Measurements from ENCODE around the gene RXFP2. TPM values are rescaled to one million over a fixed set of nuclear protein-coding genes. Genes with fewer than 3 reads are reported as not detected.

The RXFP2 gene
- total RNA-seq, 5 donors from 2014 or later (not counting 1 experiment from before 2014, with no cell fraction given), result not detected

GRCh38 chr13:31848621-31849020 lies 109.3 kb downstream of the RXFP2 start:
- POLR2A ChIA-PET, result no interaction called here
- H3K9me3 Mint-ChIP-seq, result no peaks in the 10 kb centered on the region
- WGBS (ENCODE audit: insufficient coverage), result 94% methylated on average over 2 of the region's 7 CpGs
- DNase-seq (no peak), ATAC-seq (replicated peaks in 1 of 4) (no peak)
- no peaks in the 10 kb centered on the region for H3K36me3 ChIP-seq (ENCODE audit: control insufficient read depth in 2 of 2, extremely low read depth in 1 of 2, insufficient read depth in 1 of 2, low read length in 1 of 2)
- no peak overlapping the region for H3K4me3 ChIP-seq (ENCODE audit: control insufficient read depth in 1 of 2, extremely low read depth in 1 of 2, low read length in 1 of 2)
- no peak overlapping the region for H3K27ac Mint-ChIP-seq
- peaks cover 4 to 35% (median 13%) of the 10 kb centered on the region in 3 donors for H3K4me1 Mint-ChIP-seq
- no peaks in the 10 kb centered on the region for H3K9me3 ChIP-seq
- H3K27ac ChIP-seq (ENCODE audit: low read length), result no peak overlapping the region
- peaks cover 4 to 8% of the 10 kb centered on the region in 2 experiments for H3K4me1 ChIP-seq (ENCODE audit: control insufficient read depth in 1 of 2, extremely low read depth in 1 of 2, insufficient read depth in 2 of 2, low read length in 2 of 2)
- peaks cover 4 to 12% of the 10 kb centered on the region in 2 experiments for H3K27me3 ChIP-seq (replicated peaks in 1 of 2; ENCODE audit: control insufficient read depth in 2 of 2, extremely low read depth in 1 of 2, insufficient read depth in 2 of 2, low read length in 1 of 2)
- CTCF ChIA-PET, result no interaction called here
- H3K36me3 Mint-ChIP-seq, result no peaks in the 10 kb centered on the region
- peaks cover 33 to 40% of the 10 kb centered on the region in 2 donors for H3K27me3 Mint-ChIP-seq
- H3K4me3 Mint-ChIP-seq, result peak overlapping the region in 1 of 3 donors; percentile 65

- WGBS (ENCODE audit: insufficient coverage), result no CpG with 5 or more reads among the region's 4 CpGs
- Mint-ChIP-seq H3K4me3 (no peak overlapping the region), H3K27me3 (peaks cover 31 to 35% of the 10 kb centered on the region in 2 donors)
Observed at GRCh38 chr13:31849206-31849605, 109.9 kb downstream of the RXFP2 start.

GRCh38 chr13:31850041-31850555 lies 110.8 kb downstream of the RXFP2 start:
- no peak overlapping the region for H3K4me3 ChIP-seq (ENCODE audit: control insufficient read depth in 1 of 2, extremely low read depth in 1 of 2, low read length in 1 of 2)
- no peaks in the 10 kb centered on the region for H3K9me3 ChIP-seq
- H3K4me1 ChIP-seq (ENCODE audit: control insufficient read depth in 1 of 2, extremely low read depth in 1 of 2, insufficient read depth in 2 of 2, low read length in 2 of 2), result peaks cover 4 to 8% of the 10 kb centered on the region in 2 experiments
- ChIA-PET POLR2A (no interaction called here), CTCF (no interaction called here)
- Mint-ChIP-seq H3K9me3 (no peaks in the 10 kb centered on the region), H3K4me3 (no peak overlapping the region), H3K36me3 (no peaks in the 10 kb centered on the region), H3K27ac (no peak overlapping the region), H3K4me1 (peaks cover 4 to 30% (median 12%) of the 10 kb centered on the region in 3 donors), H3K27me3 (peaks cover 24 to 28% of the 10 kb centered on the region in 2 donors)
- peaks cover 0 to 12% of the 10 kb centered on the region in 2 experiments for H3K27me3 ChIP-seq (replicated peaks in 1 of 2; ENCODE audit: control insufficient read depth in 2 of 2, extremely low read depth in 1 of 2, insufficient read depth in 2 of 2, low read length in 1 of 2)
- H3K36me3 ChIP-seq (ENCODE audit: control insufficient read depth in 2 of 2, extremely low read depth in 1 of 2, insufficient read depth in 1 of 2, low read length in 1 of 2), result no peaks in the 10 kb centered on the region
- WGBS (ENCODE audit: insufficient coverage), result 100% methylated on average over 1 of the region's 5 CpGs
- no peak overlapping the region for H3K27ac ChIP-seq (ENCODE audit: low read length)
- ATAC-seq (replicated peaks in 1 of 4) (no peak), DNase-seq (no peak)

More at GRCh38 chr13:31849206-31849605, 109.9 kb downstream of the RXFP2 start:
- ATAC-seq (replicated peaks in 1 of 4) (no peak), DNase-seq (no peak)
- POLR2A ChIA-PET, result no interaction called here
- Mint-ChIP-seq H3K36me3 (no peaks in the 10 kb centered on the region), H3K4me1 (peaks cover 4 to 35% (median 13%) of the 10 kb centered on the region in 3 donors), H3K9me3 (no peaks in the 10 kb centered on the region), H3K27ac (no peak overlapping the region)
- H3K36me3 ChIP-seq (ENCODE audit: control insufficient read depth in 2 of 2, extremely low read depth in 1 of 2, insufficient read depth in 1 of 2, low read length in 1 of 2), result no peaks in the 10 kb centered on the region
- no peak overlapping the region for H3K27ac ChIP-seq (ENCODE audit: low read length)
- H3K27me3 ChIP-seq (replicated peaks in 1 of 2; ENCODE audit: control insufficient read depth in 2 of 2, extremely low read depth in 1 of 2, insufficient read depth in 2 of 2, low read length in 1 of 2), result peaks cover 2 to 12% of the 10 kb centered on the region in 2 experiments
- H3K4me3 ChIP-seq (ENCODE audit: control insufficient read depth in 1 of 2, extremely low read depth in 1 of 2, low read length in 1 of 2), result no peak overlapping the region
- CTCF ChIA-PET, result no interaction called here
- H3K9me3 ChIP-seq, result no peaks in the 10 kb centered on the region
- H3K4me1 ChIP-seq (ENCODE audit: control insufficient read depth in 1 of 2, extremely low read depth in 1 of 2, insufficient read depth in 2 of 2, low read length in 2 of 2), result peaks cover 4 to 8% of the 10 kb centered on the region in 2 experiments

GRCh38 chr13:31851216-31851615 lies 111.9 kb downstream of the RXFP2 start:
- Histone ChIP-seq H3K4me1 (ENCODE audit: control insufficient read depth in 1 of 2, extremely low read depth in 1 of 2, insufficient read depth in 2 of 2, low read length in 2 of 2) (peaks cover 2 to 6% of the 10 kb centered on the region in 2 experiments), H3K4me3 (ENCODE audit: control insufficient read depth in 1 of 2, extremely low read depth in 1 of 2, low read length in 1 of 2) (no peak overlapping the region), H3K36me3 (ENCODE audit: control insufficient read depth in 2 of 2, extremely low read depth in 1 of 2, insufficient read depth in 1 of 2, low read length in 1 of 2) (no peaks in the 10 kb centered on the region), H3K9me3 (no peaks in the 10 kb centered on the region), H3K27ac (ENCODE audit: low read length) (no peak overlapping the region), H3K27me3 (replicated peaks in 1 of 2; ENCODE audit: control insufficient read depth in 2 of 2, extremely low read depth in 1 of 2, insufficient read depth in 2 of 2, low read length in 1 of 2) (peaks cover 0 to 7% of the 10 kb centered on the region in 2 experiments)
- Mint-ChIP-seq H3K4me1 (peaks cover 4 to 21% (median 8%) of the 10 kb centered on the region in 3 donors), H3K4me3 (no peak overlapping the region), H3K27ac (no peak overlapping the region), H3K9me3 (no peaks in the 10 kb centered on the region), H3K27me3 (peaks cover 13 to 26% of the 10 kb centered on the region in 2 donors), H3K36me3 (no peaks in the 10 kb centered on the region)
- POLR2A ChIA-PET, result no interaction called here
- 96% methylated on average over 4 of the region's 6 CpGs for WGBS (ENCODE audit: insufficient coverage)
- no peak for DNase-seq
- CTCF ChIA-PET, result no interaction called here
- ATAC-seq (replicated peaks in 1 of 4), result no peak

Measured in T-cell (primary cell).